ENCODE results near the gene TTC31.
A peak's percentile ranks its signal among the peaks of the same experiment; 100 is the strongest.

TTC31 gene

DNA sequence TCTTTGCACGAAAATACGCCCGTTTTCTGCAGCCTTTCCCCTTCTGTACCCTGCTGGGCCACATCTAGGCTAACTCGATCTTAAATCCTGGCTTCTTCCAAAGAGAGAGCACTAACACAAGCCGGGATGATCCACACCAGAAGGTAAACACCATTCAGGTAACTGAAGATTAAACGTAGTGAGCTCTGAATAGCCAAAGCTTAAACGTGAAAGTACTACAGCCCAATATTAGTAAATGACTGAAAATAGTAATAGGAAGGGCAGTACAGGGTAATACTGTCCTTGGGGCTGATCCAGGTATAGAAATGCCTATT, 10.0 kb upstream of the TTC31 start:
- peaks cover 24% of the 10 kb centered on the region for H3K79me2 ChIP-seq (ENCODE audit: insufficient read depth, low read length)
- peaks cover 39% of the 10 kb centered on the region for H3K4me1 ChIP-seq (ENCODE audit: insufficient read depth, low read length)
- no peaks in the 10 kb centered on the region for H4K20me1 ChIP-seq (ENCODE audit: insufficient read depth, low read length)
- peak overlapping the region; percentile 95 for H3K27ac ChIP-seq (ENCODE audit: low read length)
- peak overlapping the region; percentile 97 for H2AFZ ChIP-seq (ENCODE audit: low read depth, low read length)
- H3K9me3 ChIP-seq (ENCODE audit: insufficient read depth, low read length, severe bottlenecking), result no peaks in the 10 kb centered on the region
- peak overlapping the region; percentile 83 for H3K4me2 ChIP-seq (ENCODE audit: insufficient read depth, low read length)
- no peak for DNase-seq
- H3K9ac ChIP-seq (ENCODE audit: low read depth, low read length), result peak overlapping the region; percentile 94
- no peak for ATAC-seq (ENCODE audit: insufficient read depth, low read depth)
- TF ChIP-seq EZH2 (IDR thresholded peaks at IDR 0.05; ENCODE audit: borderline replicate concordance, low read depth, low read length, severe bottlenecking) (no peak), CTCF (IDR thresholded peaks at IDR 0.05; ENCODE audit: borderline replicate concordance, extremely low read depth, low read length, poor library complexity, severe bottlenecking) (no peak)
- no peaks in the 10 kb centered on the region for H3K27me3 ChIP-seq (ENCODE audit: insufficient read depth, low read length, poor library complexity)
- H3K4me3 ChIP-seq (ENCODE audit: low read depth in 1 of 2, low read length in 2 of 2), result peak overlapping the region; percentile 86 to 92
- H3K36me3 ChIP-seq (ENCODE audit: insufficient read depth, low read length), result peaks cover 46% of the 10 kb centered on the region

DNA sequence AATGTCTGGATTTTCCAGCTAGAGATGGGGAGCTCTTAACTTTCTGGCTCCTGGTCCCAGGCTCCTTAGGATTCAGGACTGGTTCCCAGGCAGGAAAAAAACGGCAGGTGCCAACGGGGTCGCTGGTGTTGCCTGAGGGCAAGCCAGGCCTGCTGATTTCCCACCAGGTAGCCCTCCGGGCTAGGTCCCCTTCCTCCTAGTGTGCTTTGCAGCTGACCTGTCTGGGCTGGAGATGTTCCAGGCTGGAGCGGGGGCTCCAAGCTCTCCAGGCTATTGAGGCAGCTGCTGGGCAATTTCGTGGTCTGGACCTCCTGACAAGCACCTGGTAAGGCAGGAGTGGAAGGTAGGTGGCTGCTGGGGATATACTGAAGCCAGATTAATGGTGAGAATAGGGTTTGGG, 8.4 kb upstream of the TTC31 start:
- Histone ChIP-seq H3K27me3 (ENCODE audit: insufficient read depth, low read length, poor library complexity) (no peaks in the 10 kb centered on the region), H3K4me3 (ENCODE audit: low read depth in 1 of 2, low read length in 2 of 2) (no peak overlapping the region), H4K20me1 (ENCODE audit: insufficient read depth, low read length) (no peaks in the 10 kb centered on the region), H3K36me3 (ENCODE audit: insufficient read depth, low read length) (peaks cover 47% of the 10 kb centered on the region), H3K4me1 (ENCODE audit: insufficient read depth, low read length) (peaks cover 39% of the 10 kb centered on the region), H3K27ac (ENCODE audit: low read length) (no peak overlapping the region), H3K4me2 (ENCODE audit: insufficient read depth, low read length) (peak overlapping the region; percentile 29; the same call in 1 of the 2 replicates), H3K79me2 (ENCODE audit: insufficient read depth, low read length) (peaks cover 25% of the 10 kb centered on the region), H3K9ac (ENCODE audit: low read depth, low read length) (no peak overlapping the region), H2AFZ (ENCODE audit: low read depth, low read length) (no peak overlapping the region), H3K9me3 (ENCODE audit: insufficient read depth, low read length, severe bottlenecking) (no peaks in the 10 kb centered on the region)
- ATAC-seq (ENCODE audit: insufficient read depth, low read depth) (no peak), DNase-seq (no peak)
- no peak for TF ChIP-seq CTCF (IDR thresholded peaks at IDR 0.05; ENCODE audit: borderline replicate concordance, extremely low read depth, low read length, poor library complexity, severe bottlenecking)
- no peak for TF ChIP-seq EZH2 (IDR thresholded peaks at IDR 0.05; ENCODE audit: borderline replicate concordance, low read depth, low read length, severe bottlenecking)

DNA sequence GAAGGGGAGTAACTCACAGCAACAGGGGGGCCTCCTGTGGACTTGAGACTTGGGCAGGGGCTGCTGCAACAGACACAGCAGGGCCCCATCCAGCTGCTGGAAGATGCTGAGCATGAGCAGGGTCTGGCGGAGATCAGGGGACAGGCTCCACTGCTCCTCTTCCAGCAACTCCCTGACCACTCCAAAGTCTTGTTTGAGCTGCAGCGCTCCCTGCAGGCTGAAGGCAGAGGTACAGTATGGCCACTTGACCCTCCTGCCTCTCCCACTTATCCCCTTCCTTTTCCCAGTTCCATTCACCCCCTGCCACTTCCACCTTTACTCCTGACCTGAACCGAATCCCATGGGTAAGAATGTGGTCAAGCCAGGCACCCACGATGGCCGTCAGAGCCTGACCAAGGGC, 8.0 kb upstream of the TTC31 start:
- peaks cover 50% of the 10 kb centered on the region for H3K36me3 ChIP-seq (ENCODE audit: insufficient read depth, low read length)
- DNase-seq (no peak), ATAC-seq (ENCODE audit: insufficient read depth, low read depth) (no peak)
- no peak overlapping the region for H2AFZ ChIP-seq (ENCODE audit: low read depth, low read length)
- H3K9me3 ChIP-seq (ENCODE audit: insufficient read depth, low read length, severe bottlenecking), result no peaks in the 10 kb centered on the region
- H3K9ac ChIP-seq (ENCODE audit: low read depth, low read length), result no peak overlapping the region
- H3K27ac ChIP-seq (ENCODE audit: low read length), result no peak overlapping the region
- peaks cover 39% of the 10 kb centered on the region for H3K4me1 ChIP-seq (ENCODE audit: insufficient read depth, low read length)
- TF ChIP-seq CTCF (IDR thresholded peaks at IDR 0.05; ENCODE audit: borderline replicate concordance, extremely low read depth, low read length, poor library complexity, severe bottlenecking), result peak; percentile 51
- no peak for TF ChIP-seq EZH2 (IDR thresholded peaks at IDR 0.05; ENCODE audit: borderline replicate concordance, low read depth, low read length, severe bottlenecking)
- no peak overlapping the region for H3K4me2 ChIP-seq (ENCODE audit: insufficient read depth, low read length)
- H3K79me2 ChIP-seq (ENCODE audit: insufficient read depth, low read length), result peaks cover 27% of the 10 kb centered on the region
- H3K27me3 ChIP-seq (ENCODE audit: insufficient read depth, low read length, poor library complexity), result no peaks in the 10 kb centered on the region
- no peaks in the 10 kb centered on the region for H4K20me1 ChIP-seq (ENCODE audit: insufficient read depth, low read length)
- H3K4me3 ChIP-seq (ENCODE audit: low read depth in 1 of 2, low read length in 2 of 2), result no peak overlapping the region

GRCh38 chr2:74481431-74481830, 1.4 kb upstream of the TTC31 start:
- no peaks in the 10 kb centered on the region for H3K27me3 ChIP-seq (ENCODE audit: insufficient read depth, low read length, poor library complexity)
- H3K27ac ChIP-seq (ENCODE audit: low read length), result peak overlapping the region; percentile 99
- DNase-seq, result no peak

More at GRCh38 chr2:74481431-74481830, 1.4 kb upstream of the TTC31 start:
- no peak for ATAC-seq (ENCODE audit: insufficient read depth, low read depth)
- no peaks in the 10 kb centered on the region for H3K9me3 ChIP-seq (ENCODE audit: insufficient read depth, low read length, severe bottlenecking)
- peak overlapping the region; percentile 92 for H3K9ac ChIP-seq (ENCODE audit: low read depth, low read length)
- H3K4me3 ChIP-seq (ENCODE audit: low read depth in 1 of 2, low read length in 2 of 2), result peak overlapping the region; percentile 88 to 95; a peak in 3 of 4 replicates
- TF ChIP-seq EZH2 (IDR thresholded peaks at IDR 0.05; ENCODE audit: borderline replicate concordance, low read depth, low read length, severe bottlenecking) (no peak), CTCF (IDR thresholded peaks at IDR 0.05; ENCODE audit: borderline replicate concordance, extremely low read depth, low read length, poor library complexity, severe bottlenecking) (no peak)
- H3K4me1 ChIP-seq (ENCODE audit: insufficient read depth, low read length), result peaks cover 40% of the 10 kb centered on the region
- peaks cover 15% of the 10 kb centered on the region for H4K20me1 ChIP-seq (ENCODE audit: insufficient read depth, low read length)
- peak overlapping the region; percentile 100 for H3K4me2 ChIP-seq (ENCODE audit: insufficient read depth, low read length)
- H3K79me2 ChIP-seq (ENCODE audit: insufficient read depth, low read length), result peaks cover 58% of the 10 kb centered on the region
- H3K36me3 ChIP-seq (ENCODE audit: insufficient read depth, low read length), result peaks cover 59% of the 10 kb centered on the region
- no peak overlapping the region for H2AFZ ChIP-seq (ENCODE audit: low read depth, low read length)
